ENCODE data around the gene SUMO3.

The SUMO3 gene

GRCh38 chr21:44805226-44805625 lies 12.6 kb downstream of the SUMO3 start:
- Mint-ChIP-seq H3K4me1 (ENCODE audit: low read depth) (peaks cover 35% of the 10 kb centered on the region), H3K27me3 (no peaks in the 10 kb centered on the region), H3K36me3 (ENCODE audit: low read depth) (peaks cover 75% of the 10 kb centered on the region), H3K27ac (no peak overlapping the region), H3K9me3 (no peaks in the 10 kb centered on the region), H3K4me3 (no peak overlapping the region)

- Mint-ChIP-seq H3K27ac (peak overlapping the region; percentile 19), H3K4me3 (no peak overlapping the region), H3K36me3 (ENCODE audit: low read depth) (peaks cover 74% of the 10 kb centered on the region), H3K9me3 (no peaks in the 10 kb centered on the region), H3K4me1 (ENCODE audit: low read depth) (peaks cover 39% of the 10 kb centered on the region), H3K27me3 (no peaks in the 10 kb centered on the region)
These were observed 13.1 kb downstream of the SUMO3 start for GRCh38 chr21:44804762-44805161.

- Mint-ChIP-seq H3K27ac (no peak overlapping the region), H3K4me1 (ENCODE audit: low read depth) (peaks cover 50% of the 10 kb centered on the region), H3K4me3 (peak overlapping the region; percentile 22)
These were observed 14.2 kb downstream of the SUMO3 start for GRCh38 chr21:44803651-44804050.

GRCh38 chr21:44802396-44803153 lies 15.3 kb downstream of the SUMO3 start:
- peaks cover 81% of the 10 kb centered on the region for H3K36me3 Mint-ChIP-seq (ENCODE audit: low read depth)
- peaks cover 60% of the 10 kb centered on the region for H3K4me1 Mint-ChIP-seq (ENCODE audit: low read depth)
- peak overlapping the region; percentile 86 for H3K27ac Mint-ChIP-seq
- H3K9me3 Mint-ChIP-seq, result no peaks in the 10 kb centered on the region
- peak overlapping the region; percentile 100 for H3K4me3 Mint-ChIP-seq
- no peaks in the 10 kb centered on the region for H3K27me3 Mint-ChIP-seq

More at GRCh38 chr21:44803651-44804050, 14.2 kb downstream of the SUMO3 start:
- Mint-ChIP-seq H3K36me3 (ENCODE audit: low read depth) (peaks cover 76% of the 10 kb centered on the region), H3K27me3 (no peaks in the 10 kb centered on the region), H3K9me3 (no peaks in the 10 kb centered on the region)

GRCh38 chr21:44801468-44802395 lies 16.1 kb downstream of the SUMO3 start, which contains the start of gene UBE2G2:
Gene UBE2G2, minus strand, starts transcription at chr21:44801820. Its CDS starts 72 bp downstream, at chr21:44801748.
- Mint-ChIP-seq H3K27me3 (no peaks in the 10 kb centered on the region), H3K4me3 (peak within 1 kb of the TSS; percentile 100), H3K36me3 (ENCODE audit: low read depth) (peaks cover 79% of the 10 kb centered on the region), H3K4me1 (ENCODE audit: low read depth) (peaks cover 67% of the 10 kb centered on the region), H3K27ac (peak within 1 kb of the TSS; percentile 98), H3K9me3 (no peaks in the 10 kb centered on the region)

- peak overlapping the region; percentile 100 for H3K4me3 Mint-ChIP-seq
- H3K27me3 Mint-ChIP-seq, result no peaks in the 10 kb centered on the region
These were observed 16.8 kb downstream of the SUMO3 start for GRCh38 chr21:44800971-44801467.

DNA sequence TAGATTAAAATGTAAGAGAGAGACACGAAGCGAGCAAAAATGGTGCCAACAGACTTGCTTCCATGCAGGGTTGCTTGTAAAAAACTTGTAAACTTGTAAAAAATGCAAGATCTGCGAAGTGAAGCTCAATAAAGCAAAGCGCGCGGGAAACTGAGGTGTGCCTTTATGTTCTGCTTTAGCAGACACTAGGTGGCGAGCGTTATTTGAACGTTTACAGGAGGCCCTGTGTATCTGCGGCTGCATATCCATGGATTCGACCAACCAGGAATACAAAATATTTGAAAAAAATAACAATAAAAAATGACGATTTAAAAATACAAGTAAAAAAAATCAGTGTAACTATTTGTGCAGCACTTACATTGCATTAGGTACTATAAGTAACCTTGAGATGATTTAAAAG lies 17.8 kb downstream of the SUMO3 start:
- H3K27ac Mint-ChIP-seq, result peak overlapping the region; percentile 37
- peaks cover 78% of the 10 kb centered on the region for H3K36me3 Mint-ChIP-seq (ENCODE audit: low read depth)
- H3K4me1 Mint-ChIP-seq (ENCODE audit: low read depth), result peaks cover 79% of the 10 kb centered on the region
- H3K4me3 Mint-ChIP-seq, result peak overlapping the region; percentile 100
- no peaks in the 10 kb centered on the region for H3K27me3 Mint-ChIP-seq
- no peaks in the 10 kb centered on the region for H3K9me3 Mint-ChIP-seq

More at GRCh38 chr21:44800971-44801467, 16.8 kb downstream of the SUMO3 start:
- peak overlapping the region; percentile 98 for H3K27ac Mint-ChIP-seq
- no peaks in the 10 kb centered on the region for H3K9me3 Mint-ChIP-seq
- peaks cover 74% of the 10 kb centered on the region for H3K4me1 Mint-ChIP-seq (ENCODE audit: low read depth)
- H3K36me3 Mint-ChIP-seq (ENCODE audit: low read depth), result peaks cover 80% of the 10 kb centered on the region

- Mint-ChIP-seq H3K27ac (peak overlapping the region; percentile 37), H3K4me1 (ENCODE audit: low read depth) (peaks cover 78% of the 10 kb centered on the region), H3K36me3 (ENCODE audit: low read depth) (peaks cover 74% of the 10 kb centered on the region), H3K9me3 (no peaks in the 10 kb centered on the region), H3K27me3 (no peaks in the 10 kb centered on the region), H3K4me3 (peak overlapping the region; percentile 100)
These were observed 18.2 kb downstream of the SUMO3 start for GRCh38 chr21:44799646-44800045.

DNA sequence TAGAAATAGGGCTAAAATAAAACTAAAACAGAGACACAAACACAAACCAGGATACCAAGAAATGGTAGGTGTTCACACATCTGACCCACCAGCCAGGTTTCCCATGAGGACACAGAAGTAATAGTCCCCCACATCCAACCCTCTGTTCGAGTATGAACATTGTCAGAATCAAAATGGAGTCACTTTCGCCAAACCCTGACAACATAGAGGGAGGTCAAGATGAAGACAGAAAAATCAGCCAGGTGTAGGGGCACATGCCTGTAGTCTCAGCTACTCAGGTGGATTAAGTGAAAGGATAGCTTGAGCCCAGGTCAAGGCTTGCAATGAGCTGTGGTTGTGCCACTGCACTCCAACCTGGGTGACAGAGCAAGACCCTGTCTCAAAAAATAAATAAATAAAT lies 20.1 kb downstream of the SUMO3 start:
- Mint-ChIP-seq H3K27me3 (no peaks in the 10 kb centered on the region), H3K9me3 (no peaks in the 10 kb centered on the region), H3K4me1 (ENCODE audit: low read depth) (peaks cover 78% of the 10 kb centered on the region), H3K4me3 (no peak overlapping the region), H3K36me3 (ENCODE audit: low read depth) (peaks cover 64% of the 10 kb centered on the region), H3K27ac (no peak overlapping the region)

- Mint-ChIP-seq H3K4me1 (ENCODE audit: low read depth) (peaks cover 82% of the 10 kb centered on the region), H3K27me3 (no peaks in the 10 kb centered on the region), H3K36me3 (ENCODE audit: low read depth) (peaks cover 74% of the 10 kb centered on the region), H3K9me3 (no peaks in the 10 kb centered on the region), H3K4me3 (no peak overlapping the region), H3K27ac (no peak overlapping the region)
These were observed 22.5 kb downstream of the SUMO3 start for GRCh38 chr21:44795342-44795741.

DNA sequence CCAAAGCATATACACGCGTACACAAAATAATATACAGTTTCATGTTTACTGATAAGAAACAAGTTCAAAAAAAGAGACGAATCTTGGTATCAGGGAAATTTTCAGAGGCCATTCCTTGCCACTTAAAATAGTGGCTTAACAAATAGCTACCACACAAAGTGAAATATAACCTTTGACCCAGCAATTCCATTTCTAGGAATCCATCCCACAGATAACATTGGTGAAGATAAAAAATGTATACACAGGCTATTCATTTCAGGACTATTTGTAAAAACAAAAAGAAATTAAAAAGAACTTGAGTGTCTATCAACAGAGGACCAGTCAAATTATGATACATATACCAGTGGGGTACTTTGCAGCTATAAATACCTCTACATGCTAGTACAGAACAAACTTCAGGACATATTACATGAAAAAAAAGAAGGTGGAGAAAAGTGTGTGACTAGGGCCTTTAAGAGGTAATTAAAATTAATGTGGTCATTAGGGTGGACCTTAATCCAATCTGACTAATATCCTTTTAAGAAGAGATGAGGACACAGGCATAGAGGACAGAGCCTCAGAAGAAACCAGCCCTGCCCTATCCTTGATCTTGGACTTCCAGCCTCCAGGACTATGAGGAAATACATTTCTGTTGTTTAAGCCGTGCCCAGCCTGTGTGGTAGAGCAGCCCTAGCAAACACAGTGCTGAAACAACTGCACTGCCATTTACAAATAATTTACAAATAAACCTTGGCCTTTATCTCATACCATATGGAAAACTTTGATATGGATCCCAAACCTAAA lies 24.1 kb downstream of the SUMO3 start:
- H3K4me1 Mint-ChIP-seq (ENCODE audit: low read depth), result peaks cover 78% of the 10 kb centered on the region
- H3K27me3 Mint-ChIP-seq, result no peaks in the 10 kb centered on the region
- peak overlapping the region; percentile 17 for H3K27ac Mint-ChIP-seq
- H3K4me3 Mint-ChIP-seq, result no peak overlapping the region
- H3K9me3 Mint-ChIP-seq, result no peaks in the 10 kb centered on the region
- peaks cover 72% of the 10 kb centered on the region for H3K36me3 Mint-ChIP-seq (ENCODE audit: low read depth)

DNA sequence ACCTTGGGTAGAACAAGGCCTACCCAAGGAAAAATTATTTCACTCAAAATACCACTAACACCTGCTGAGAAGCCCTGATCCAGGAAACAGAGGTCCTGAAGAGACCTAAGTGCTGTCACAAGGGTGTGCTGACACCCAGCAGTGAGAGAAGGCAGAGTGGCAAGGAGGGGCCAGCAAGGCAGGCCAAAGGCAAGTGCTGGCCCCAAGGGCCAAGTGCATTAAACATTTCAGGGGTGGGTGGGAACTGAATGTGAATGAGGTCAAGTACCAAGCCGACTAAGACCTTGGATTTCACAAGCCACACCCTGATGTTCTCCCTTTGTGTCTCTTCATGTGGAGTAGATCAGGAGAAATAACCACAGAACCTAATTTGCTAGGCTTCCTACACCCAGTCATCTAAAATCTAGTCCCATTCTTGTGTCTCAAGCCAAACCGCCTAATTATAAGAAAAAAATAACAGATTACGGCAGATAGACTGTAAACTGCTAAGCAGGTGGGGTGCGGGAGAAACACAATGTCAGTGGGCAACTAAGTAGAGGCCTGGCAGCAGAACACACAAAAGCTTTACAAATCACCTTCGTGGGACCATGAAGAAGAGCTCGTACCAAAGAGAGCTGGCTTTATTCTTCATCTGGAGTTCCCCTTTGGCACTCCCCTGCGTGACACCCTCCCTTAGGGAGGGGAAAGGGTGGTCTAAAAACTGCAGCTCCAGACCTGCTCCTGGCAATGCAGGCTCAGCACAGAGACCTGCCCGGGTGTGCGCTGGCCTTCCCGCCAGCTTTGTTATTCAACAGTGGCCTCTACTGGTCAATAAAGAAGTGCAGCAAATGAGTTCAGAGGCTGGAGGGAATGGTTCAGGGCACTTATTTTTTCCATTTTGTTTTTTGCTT lies 24.9 kb downstream of the SUMO3 start:
- no peak overlapping the region for H3K4me3 Mint-ChIP-seq
- H3K9me3 Mint-ChIP-seq, result no peaks in the 10 kb centered on the region
- no peaks in the 10 kb centered on the region for H3K27me3 Mint-ChIP-seq
- peaks cover 64% of the 10 kb centered on the region for H3K36me3 Mint-ChIP-seq (ENCODE audit: low read depth)
- H3K4me1 Mint-ChIP-seq (ENCODE audit: low read depth), result peaks cover 70% of the 10 kb centered on the region
- peak overlapping the region; percentile 17 for H3K27ac Mint-ChIP-seq

DNA sequence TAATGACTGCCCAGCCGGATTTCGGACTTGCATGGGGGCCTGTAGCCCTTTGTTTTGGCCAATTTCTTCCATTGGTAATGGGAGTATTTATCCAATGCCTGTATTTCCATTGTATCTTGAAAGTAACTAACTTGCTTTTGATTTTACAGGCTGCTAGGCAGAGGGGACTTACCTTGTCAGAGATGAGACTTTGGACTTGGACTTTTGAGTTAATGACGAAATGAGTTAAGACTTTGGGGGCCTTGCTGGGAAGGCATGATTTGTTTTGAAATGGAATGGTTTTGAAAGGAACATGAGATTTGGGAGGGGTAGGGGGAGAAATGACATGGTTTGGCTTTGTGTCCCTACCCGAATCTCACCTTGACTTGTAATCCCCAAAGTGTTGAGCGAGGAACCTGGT lies 25.9 kb downstream of the SUMO3 start:
- no peaks in the 10 kb centered on the region for H3K9me3 Mint-ChIP-seq
- peaks cover 63% of the 10 kb centered on the region for H3K4me1 Mint-ChIP-seq (ENCODE audit: low read depth)
- peak overlapping the region; percentile 59 for H3K27ac Mint-ChIP-seq
- no peaks in the 10 kb centered on the region for H3K27me3 Mint-ChIP-seq
- peaks cover 62% of the 10 kb centered on the region for H3K36me3 Mint-ChIP-seq (ENCODE audit: low read depth)
- no peak overlapping the region for H3K4me3 Mint-ChIP-seq
